HEK293 (cell line): ENCODE data around the gene SEMA4B.

Source experiments
- CTCF ChIA-PET: fragments of 350-600 bp; formaldehyde crosslinking; extraction: SDS; loops from one replicate; lab custom pipeline; 2021; ENCODE audit warnings: antibody characterized with exemption; lab: Yijun Ruan, JAX
- POLR2A ChIA-PET: fragments of 300-600 bp; formaldehyde crosslinking; extraction: SDS; loops from one replicate; lab custom pipeline; 2020; ENCODE audit warnings: antibody characterized with exemption, inconsistent platforms; lab: Yijun Ruan, JAX
- H3K27ac ChIP-seq: fragments of 200-500 bp; sonication (Bioruptor generic); 2 replicates; pipeline ENCODE4 v1.5.1; 2014; ENCODE audit warnings: low read depth, low read length, control low read depth, inconsistent platforms; ENCODE audit errors: extremely low read depth
- H3K36me3 ChIP-seq, 2 experiments: fragments of 200-500 bp in 1 of 2; sonication (Bioruptor generic) in 1 of 2; 1 replicate in 1 of 2; 2 replicates in 1 of 2; pipeline ENCODE4 v1.5.1; 2014 to 2017; ENCODE audit warnings: inconsistent platforms in 2 of 2, low read length in 2 of 2; ENCODE audit not compliant: control insufficient read depth in 2 of 2, insufficient read depth in 1 of 2
- H3K4me1 ChIP-seq: fragments of 200-500 bp; sonication (Bioruptor generic); 2 replicates; pipeline ENCODE4 v1.5.1; 2014; ENCODE audit warnings: mild to moderate bottlenecking, low read length, inconsistent platforms; ENCODE audit not compliant: control insufficient read depth, insufficient read depth
- H3K4me3 ChIP-seq: 2 replicates; pipeline ENCODE4 v1.5.1; 2011; ENCODE audit warnings: low read depth, mild to moderate bottlenecking, control low read depth, low read length, moderate library complexity
- H3K9me3 ChIP-seq: fragments of 200-500 bp; sonication (Bioruptor generic); 2 replicates; pipeline ENCODE4 v1.5.1; 2014; ENCODE audit warnings: low read depth, low read length, inconsistent platforms; ENCODE audit not compliant: control insufficient read depth, insufficient read depth
- PRDM2 ChIP-seq: fragments of 450-650 bp; formaldehyde crosslinking; IDR thresholded peaks from 2 replicates; pipeline ENCODE4 v1.5.1; 2016; ENCODE audit warnings: missing biosample characterization, missing genetic modification characterization, borderline replicate concordance
- SCRT1 ChIP-seq: fragments of 450-650 bp; formaldehyde crosslinking; IDR thresholded peaks from 2 replicates; pipeline ENCODE4 v1.5.1; 2016; ENCODE audit warnings: missing biosample characterization, missing genetic modification characterization, borderline replicate concordance
- ZNF133 ChIP-seq: fragments of 450-650 bp; formaldehyde crosslinking; IDR thresholded peaks from 2 replicates; pipeline ENCODE4 v1.5.1; 2016; ENCODE audit warnings: missing biosample characterization, missing genetic modification characterization
- ZNF223 ChIP-seq: fragments of 450-650 bp; formaldehyde crosslinking; IDR thresholded peaks from 2 replicates; pipeline ENCODE4 v1.5.1; 2016; ENCODE audit warnings: missing biosample characterization, missing genetic modification characterization
- ZNF274 ChIP-seq, 2 experiments: fragments of 200-500 bp in 1 of 2; fragments of 450-650 bp in 1 of 2; sonication (Bioruptor generic) in 1 of 2; formaldehyde crosslinking in 1 of 2; IDR thresholded peaks; 2 replicates each; pipeline versions ENCODE4 v1.5.1 to v1.6.1; 2014 to 2016; ENCODE audit warnings: borderline replicate concordance in 1 of 2, inconsistent platforms in 1 of 2, low read length in 1 of 2, missing biosample characterization in 1 of 2, missing genetic modification characterization in 1 of 2
- ZNF350 ChIP-seq: fragments of 450-650 bp; formaldehyde crosslinking; IDR thresholded peaks from 2 replicates; pipeline ENCODE4 v1.5.0; 2017; ENCODE audit warnings: missing biosample characterization, mild to moderate bottlenecking, missing genetic modification characterization
- ZNF391 ChIP-seq: fragments of 450-650 bp; formaldehyde crosslinking; IDR thresholded peaks from 2 replicates; pipeline ENCODE4 v1.5.1; 2016; ENCODE audit warnings: low read depth, missing biosample characterization, missing genetic modification characterization, borderline replicate concordance
- ZNF501 ChIP-seq: fragments of 450-650 bp; formaldehyde crosslinking; IDR thresholded peaks from 2 replicates; pipeline ENCODE4 v1.5.1; 2016; ENCODE audit warnings: missing biosample characterization, missing genetic modification characterization
- ZNF514 ChIP-seq: fragments of 450-650 bp; formaldehyde crosslinking; IDR thresholded peaks from 2 replicates; pipeline ENCODE4 v1.5.1; 2016; ENCODE audit warnings: missing biosample characterization, missing genetic modification characterization
- ZNF624 ChIP-seq: fragments of 450-650 bp; formaldehyde crosslinking; IDR thresholded peaks from 2 replicates; pipeline ENCODE4 v1.5.1; 2017; ENCODE audit warnings: missing biosample characterization, missing genetic modification characterization
- ZNF660 ChIP-seq: fragments of 450-650 bp; IDR thresholded peaks from 2 replicates; pipeline ENCODE4 v1.5.1; 2018; ENCODE audit warnings: missing biosample characterization, mild to moderate bottlenecking, missing genetic modification characterization
- ZNF664 ChIP-seq: fragments of 450-650 bp; formaldehyde crosslinking; IDR thresholded peaks from 2 replicates; pipeline ENCODE4 v1.5.1; 2016; ENCODE audit warnings: missing biosample characterization, missing genetic modification characterization
- ZSCAN16 ChIP-seq: fragments of 450-650 bp; formaldehyde crosslinking; IDR thresholded peaks from 2 replicates; pipeline ENCODE4 v1.5.1; 2016; ENCODE audit warnings: missing biosample characterization, missing genetic modification characterization
- TF ChIP-seq, protein P1 (sequence below): fragments of 450-650 bp; formaldehyde crosslinking; IDR thresholded peaks from 2 replicates; pipeline ENCODE4 v1.5.1; 2016; ENCODE audit warnings: missing biosample characterization, missing genetic modification characterization
- TF ChIP-seq, protein P2 (sequence below): fragments of 450-650 bp; formaldehyde crosslinking; IDR thresholded peaks from 2 replicates; pipeline ENCODE4 v1.5.1; 2016; ENCODE audit warnings: missing biosample characterization, missing genetic modification characterization
- TF ChIP-seq, protein P3 (sequence below): fragments of 450-650 bp; formaldehyde crosslinking; IDR thresholded peaks from 2 replicates; pipeline ENCODE4 v1.5.1; 2016; ENCODE audit warnings: missing biosample characterization, missing genetic modification characterization
- TF ChIP-seq, protein P4 (sequence below): fragments of 450-650 bp; formaldehyde crosslinking; conservative IDR thresholded peaks from 2 replicates; pipeline ENCODE4 v1.5.1; 2016; ENCODE audit warnings: low read depth, missing biosample characterization, missing genetic modification characterization

The SEMA4B gene

DNA sequence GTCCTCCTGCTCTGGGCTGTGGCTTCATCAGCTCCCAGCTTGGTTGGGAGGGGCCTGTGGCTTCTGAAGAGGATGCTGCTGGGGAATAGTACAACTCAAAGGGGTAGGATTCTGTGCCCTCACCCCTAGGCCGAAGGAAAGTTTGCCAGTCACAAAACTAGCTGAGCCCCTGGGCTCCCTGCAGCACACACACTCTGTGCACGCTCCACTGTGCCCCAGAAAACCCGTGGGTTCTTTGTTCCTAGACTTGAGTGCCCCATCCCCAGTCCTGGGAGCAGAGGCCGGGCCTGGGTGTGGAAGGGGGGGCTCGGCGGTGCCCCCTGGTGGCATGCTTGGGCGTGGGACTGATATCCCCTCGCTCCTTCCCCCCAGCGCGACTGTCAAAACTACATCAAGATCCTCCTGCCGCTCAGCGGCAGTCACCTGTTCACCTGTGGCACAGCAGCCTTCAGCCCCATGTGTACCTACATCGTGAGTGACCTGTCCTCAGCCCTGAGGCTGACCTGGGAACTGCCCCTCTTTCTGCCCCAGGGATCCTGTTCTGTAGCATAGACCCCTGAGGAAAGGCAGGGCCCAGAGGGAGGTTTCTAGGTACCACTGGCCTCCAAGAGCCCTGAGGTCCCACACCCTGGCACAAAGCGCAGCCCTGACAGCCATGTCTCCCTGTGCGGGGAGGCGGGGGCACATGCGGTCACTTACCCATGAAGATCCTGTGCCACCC is 18.5 kb downstream of the SEMA4B start:
- Histone ChIP-seq H3K4me3 (no peak overlapping the region), H3K36me3 (peaks cover 4 to 23% of the 10 kb centered on the region in 2 experiments; a peak in 2 of 3 replicates), H3K27ac (no peak overlapping the region), H3K9me3 (no peaks in the 10 kb centered on the region), H3K4me1 (no peaks in the 10 kb centered on the region)
- ChIA-PET POLR2A (interaction anchor here (1.4 kb wide), 1 partner anchor 54 kb away, joined by 3 read pairs; no protein-coding TSS in a partner anchor), CTCF (interaction anchor here (0.7 to 12.1 kb wide), 12 partner anchors 13 to 329 kb away, joined by 3 to 275 read pairs (median 6); partner anchors contain the start of genes CIB1, GDPGP1 and SEMA4B)
- TF ChIP-seq SCRT1 (tag by site-specific recombination): peak; percentile 76; the same call in 1 of the 2 replicates
- no peak for TF ChIP-seq ZNF514
- no peak for TF ChIP-seq ZNF501
- TF ChIP-seq ZNF664: no peak
- TF ChIP-seq ZNF223 (tag by site-specific recombination): no peak
- peak; percentile 80 for TF ChIP-seq ZNF660 (tag by site-specific recombination)
- no peak for TF ChIP-seq ZNF391 (tag by site-specific recombination)
- TF ChIP-seq, protein P1, sequence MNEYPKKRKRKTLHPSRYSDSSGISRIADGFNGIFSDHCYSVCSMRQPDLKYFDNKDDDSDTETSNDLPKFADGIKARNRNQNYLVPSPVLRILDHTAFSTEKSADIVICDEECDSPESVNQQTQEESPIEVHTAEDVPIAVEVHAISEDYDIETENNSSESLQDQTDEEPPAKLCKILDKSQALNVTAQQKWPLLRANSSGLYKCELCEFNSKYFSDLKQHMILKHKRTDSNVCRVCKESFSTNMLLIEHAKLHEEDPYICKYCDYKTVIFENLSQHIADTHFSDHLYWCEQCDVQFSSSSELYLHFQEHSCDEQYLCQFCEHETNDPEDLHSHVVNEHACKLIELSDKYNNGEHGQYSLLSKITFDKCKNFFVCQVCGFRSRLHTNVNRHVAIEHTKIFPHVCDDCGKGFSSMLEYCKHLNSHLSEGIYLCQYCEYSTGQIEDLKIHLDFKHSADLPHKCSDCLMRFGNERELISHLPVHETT: no peak
- no peak for TF ChIP-seq ZNF624 (tag by site-specific recombination)
- TF ChIP-seq, protein P2, sequence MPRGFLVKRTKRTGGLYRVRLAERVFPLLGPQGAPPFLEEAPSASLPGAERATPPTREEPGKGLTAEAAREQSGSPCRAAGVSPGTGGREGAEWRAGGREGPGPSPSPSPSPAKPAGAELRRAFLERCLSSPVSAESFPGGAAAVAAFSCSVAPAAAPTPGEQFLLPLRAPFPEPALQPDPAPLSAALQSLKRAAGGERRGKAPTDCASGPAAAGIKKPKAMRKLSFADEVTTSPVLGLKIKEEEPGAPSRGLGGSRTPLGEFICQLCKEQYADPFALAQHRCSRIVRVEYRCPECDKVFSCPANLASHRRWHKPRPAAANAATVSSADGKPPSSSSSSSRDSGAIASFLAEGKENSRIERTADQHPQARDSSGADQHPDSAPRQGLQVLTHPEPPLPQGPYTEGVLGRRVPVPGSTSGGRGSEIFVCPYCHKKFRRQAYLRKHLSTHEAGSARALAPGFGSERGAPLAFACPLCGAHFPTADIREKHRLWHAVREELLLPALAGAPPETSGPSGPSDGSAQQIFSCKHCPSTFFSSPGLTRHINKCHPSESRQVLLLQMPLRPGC: no peak
- TF ChIP-seq ZNF350 (tag by site-specific recombination): no peak
- TF ChIP-seq ZSCAN16 (tag by site-specific recombination): no peak
- TF ChIP-seq PRDM2: no peak
- TF ChIP-seq ZNF133 (tag by site-specific recombination): no peak
- no peak for TF ChIP-seq ZNF274 (IDR thresholded peaks at IDR 0.05; ENCODE audit: low read length)
- no peak for TF ChIP-seq ZNF274 (tag by site-specific recombination; IDR thresholded peaks at IDR 0.05; ENCODE audit: borderline replicate concordance)
- TF ChIP-seq, protein P3, sequence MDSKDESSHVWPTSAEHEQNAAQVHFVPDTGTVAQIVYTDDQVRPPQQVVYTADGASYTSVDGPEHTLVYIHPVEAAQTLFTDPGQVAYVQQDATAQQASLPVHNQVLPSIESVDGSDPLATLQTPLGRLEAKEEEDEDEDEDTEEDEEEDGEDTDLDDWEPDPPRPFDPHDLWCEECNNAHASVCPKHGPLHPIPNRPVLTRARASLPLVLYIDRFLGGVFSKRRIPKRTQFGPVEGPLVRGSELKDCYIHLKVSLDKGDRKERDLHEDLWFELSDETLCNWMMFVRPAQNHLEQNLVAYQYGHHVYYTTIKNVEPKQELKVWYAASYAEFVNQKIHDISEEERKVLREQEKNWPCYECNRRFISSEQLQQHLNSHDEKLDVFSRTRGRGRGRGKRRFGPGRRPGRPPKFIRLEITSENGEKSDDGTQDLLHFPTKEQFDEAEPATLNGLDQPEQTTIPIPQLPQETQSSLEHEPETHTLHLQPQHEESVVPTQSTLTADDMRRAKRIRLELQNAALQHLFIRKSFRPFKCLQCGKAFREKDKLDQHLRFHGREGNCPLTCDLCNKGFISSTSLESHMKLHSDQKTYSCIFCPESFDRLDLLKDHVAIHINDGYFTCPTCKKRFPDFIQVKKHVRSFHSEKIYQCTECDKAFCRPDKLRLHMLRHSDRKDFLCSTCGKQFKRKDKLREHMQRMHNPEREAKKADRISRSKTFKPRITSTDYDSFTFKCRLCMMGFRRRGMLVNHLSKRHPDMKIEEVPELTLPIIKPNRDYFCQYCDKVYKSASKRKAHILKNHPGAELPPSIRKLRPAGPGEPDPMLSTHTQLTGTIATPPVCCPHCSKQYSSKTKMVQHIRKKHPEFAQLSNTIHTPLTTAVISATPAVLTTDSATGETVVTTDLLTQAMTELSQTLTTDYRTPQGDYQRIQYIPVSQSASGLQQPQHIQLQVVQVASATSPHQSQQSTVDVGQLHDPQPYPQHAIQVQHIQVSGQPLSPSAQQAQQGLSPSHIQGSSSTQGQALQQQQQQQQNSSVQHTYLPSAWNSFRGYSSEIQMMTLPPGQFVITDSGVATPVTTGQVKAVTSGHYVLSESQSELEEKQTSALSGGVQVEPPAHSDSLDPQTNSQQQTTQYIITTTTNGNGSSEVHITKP (tag by site-specific recombination): no peak
- TF ChIP-seq, protein P4, sequence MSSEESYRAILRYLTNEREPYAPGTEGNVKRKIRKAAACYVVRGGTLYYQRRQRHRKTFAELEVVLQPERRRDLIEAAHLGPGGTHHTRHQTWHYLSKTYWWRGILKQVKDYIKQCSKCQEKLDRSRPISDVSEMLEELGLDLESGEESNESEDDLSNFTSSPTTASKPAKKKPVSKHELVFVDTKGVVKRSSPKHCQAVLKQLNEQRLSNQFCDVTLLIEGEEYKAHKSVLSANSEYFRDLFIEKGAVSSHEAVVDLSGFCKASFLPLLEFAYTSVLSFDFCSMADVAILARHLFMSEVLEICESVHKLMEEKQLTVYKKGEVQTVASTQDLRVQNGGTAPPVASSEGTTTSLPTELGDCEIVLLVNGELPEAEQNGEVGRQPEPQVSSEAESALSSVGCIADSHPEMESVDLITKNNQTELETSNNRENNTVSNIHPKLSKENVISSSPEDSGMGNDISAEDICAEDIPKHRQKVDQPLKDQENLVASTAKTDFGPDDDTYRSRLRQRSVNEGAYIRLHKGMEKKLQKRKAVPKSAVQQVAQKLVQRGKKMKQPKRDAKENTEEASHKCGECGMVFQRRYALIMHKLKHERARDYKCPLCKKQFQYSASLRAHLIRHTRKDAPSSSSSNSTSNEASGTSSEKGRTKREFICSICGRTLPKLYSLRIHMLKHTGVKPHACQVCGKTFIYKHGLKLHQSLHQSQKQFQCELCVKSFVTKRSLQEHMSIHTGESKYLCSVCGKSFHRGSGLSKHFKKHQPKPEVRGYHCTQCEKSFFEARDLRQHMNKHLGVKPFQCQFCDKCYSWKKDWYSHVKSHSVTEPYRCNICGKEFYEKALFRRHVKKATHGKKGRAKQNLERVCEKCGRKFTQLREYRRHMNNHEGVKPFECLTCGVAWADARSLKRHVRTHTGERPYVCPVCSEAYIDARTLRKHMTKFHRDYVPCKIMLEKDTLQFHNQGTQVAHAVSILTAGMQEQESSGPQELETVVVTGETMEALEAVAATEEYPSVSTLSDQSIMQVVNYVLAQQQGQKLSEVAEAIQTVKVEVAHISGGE: no peak
